SK-N-SH (cell line): Measurements from ENCODE around the gene ZBTB7B. TPM values are rescaled to one million over a fixed set of nuclear protein-coding genes. Genes with fewer than 3 reads are reported as not detected.
A peak's percentile ranks its signal among the peaks of the same experiment; 100 is the strongest.

Experiments
- CTCF ChIA-PET: fragments of 300-600, 350-600 bp; formaldehyde crosslinking; extraction: SDS; loops from one replicate; lab custom pipeline; 2021; lab: Yijun Ruan, JAX
- POLR2A ChIA-PET: fragments of 350-600 bp; sonication (Branson Sonifier 250); formaldehyde crosslinking; extraction: SDS; loops from one replicate; lab custom pipeline; 2020; ENCODE audit warnings: antibody characterized with exemption, inconsistent platforms; lab: Yijun Ruan, JAX
- DNase-seq: peaks from one replicate; pipeline ENCODE4 v3.0.0; 2012
- H2AFZ ChIP-seq: fragments of 200-600 bp; sonication (generic); 2 replicates; pipeline ENCODE4 v1.8.1; 2016; ENCODE audit warnings: antibody characterized with exemption, mild to moderate bottlenecking, low read depth
- H3F3A ChIP-seq: fragments of 200-600 bp; sonication (generic); replicated peaks from 2 replicates; pipeline ENCODE3; 2016; ENCODE audit warnings: antibody characterized with exemption, mild to moderate bottlenecking; ENCODE audit not compliant: insufficient read depth
- H3K27ac ChIP-seq, 2 experiments: fragments of 200-500 bp in 1 of 2; fragments of 200-600 bp in 1 of 2; sonication (Bioruptor generic) in 1 of 2; sonication (generic), shearing (Covaris generic) in 1 of 2; 2 replicates each; pipeline versions ENCODE4 v1.5.1 to v1.6.1; 2014 to 2016; ENCODE audit warnings: low read depth in 2 of 2, inconsistent platforms in 1 of 2, low read length in 1 of 2, mild to moderate bottlenecking in 1 of 2, mixed read lengths in 1 of 2
- H3K27me3 ChIP-seq: fragments of 200-600 bp; sonication (generic), shearing (Covaris generic); 2 replicates; pipeline ENCODE4 v1.6.1; 2016; ENCODE audit warnings: mixed run types; ENCODE audit not compliant: insufficient read depth
- H3K36me3 ChIP-seq, 2 experiments: fragments of 200-500 bp in 1 of 2; fragments of 200-600 bp in 1 of 2; sonication (Bioruptor generic) in 1 of 2; sonication (generic) in 1 of 2; replicated peaks in 1 of 2; 2 replicates each; pipeline versions ENCODE3 to v1.5.1; 2014 to 2016; ENCODE audit warnings: low read length in 1 of 2, mild to moderate bottlenecking in 1 of 2; ENCODE audit not compliant: insufficient read depth in 2 of 2, control insufficient read depth in 1 of 2
- H3K4me1 ChIP-seq, 2 experiments: fragments of 200-500 bp in 1 of 2; fragments of 200-600 bp in 1 of 2; sonication (Bioruptor generic) in 1 of 2; sonication (generic), shearing (Covaris generic) in 1 of 2; 2 replicates each; pipeline versions ENCODE4 v1.5.1 to v1.6.1; 2014 to 2016; ENCODE audit warnings: low read depth in 1 of 2, low read length in 1 of 2, mixed run types in 1 of 2; ENCODE audit not compliant: insufficient read depth in 2 of 2, control insufficient read depth in 1 of 2
- H3K4me2 ChIP-seq: fragments of 200-600 bp; sonication (generic), shearing (Covaris generic); 2 replicates; pipeline ENCODE4 v1.6.1; 2017; ENCODE audit warnings: mixed run types
- H3K4me3 ChIP-seq, 2 experiments: fragments of 200-500 bp in 1 of 2; fragments of 200-600 bp in 1 of 2; sonication (Bioruptor generic) in 1 of 2; sonication (generic), shearing (Covaris generic) in 1 of 2; 2 replicates each; pipeline versions ENCODE4 v1.5.1 to v1.8.1; 2014 to 2016; ENCODE audit warnings: low read depth in 2 of 2, inconsistent platforms in 1 of 2, low read length in 1 of 2, mild to moderate bottlenecking in 1 of 2, mixed read lengths in 1 of 2, moderate library complexity in 1 of 2
- H3K79me2 ChIP-seq: fragments of 200-600 bp; sonication (generic); 2 replicates; pipeline ENCODE4 v1.8.1; 2017; ENCODE audit warnings: mild to moderate bottlenecking; ENCODE audit not compliant: insufficient read depth
- H3K9ac ChIP-seq: fragments of 200-600 bp; sonication (generic); 2 replicates; pipeline ENCODE4 v1.6.1; 2017; ENCODE audit warnings: mixed run types
- H3K9me2 ChIP-seq: fragments of 200-600 bp; sonication (generic); 2 replicates; pipeline ENCODE4 v1.6.1; 2017; ENCODE audit warnings: mixed run types
- H3K9me3 ChIP-seq: fragments of 200-600 bp; sonication (generic); 2 replicates; pipeline ENCODE4 v1.6.1; 2017; ENCODE audit warnings: mixed run types, mild to moderate bottlenecking, moderate library complexity
- H4K20me1 ChIP-seq: fragments of 200-600 bp; sonication (generic); 2 replicates; pipeline ENCODE4 v1.6.1; 2017; ENCODE audit warnings: mild to moderate bottlenecking, mixed run types; ENCODE audit not compliant: insufficient read depth
- ELF1 ChIP-seq: IDR thresholded peaks from 2 replicates; pipeline ENCODE4 v1.4.0; 2012
- FOSL2 ChIP-seq: IDR thresholded peaks from 2 replicates; pipeline ENCODE4 v1.4.0; 2012; ENCODE audit warnings: low read depth, mild to moderate bottlenecking, moderate library complexity, borderline replicate concordance
- FOXJ3 ChIP-seq: sonication (generic); formaldehyde crosslinking; IDR thresholded peaks from 2 replicates; pipeline ENCODE4 v1.5.1; 2020; ENCODE audit warnings: mild to moderate bottlenecking, missing genetic modification reagents
- FOXM1 ChIP-seq: IDR thresholded peaks from 2 replicates; pipeline ENCODE4 v1.4.0; 2012; ENCODE audit warnings: low read depth, mild to moderate bottlenecking
- GABPA ChIP-seq: IDR thresholded peaks from 2 replicates; pipeline ENCODE4 v1.4.0; 2012; ENCODE audit warnings: low read depth, mild to moderate bottlenecking
- MEF2A ChIP-seq: IDR thresholded peaks from 2 replicates; pipeline ENCODE4 v1.4.0; 2012; ENCODE audit warnings: low read depth, borderline replicate concordance
- MXI1 ChIP-seq: IDR thresholded peaks from 2 replicates; pipeline ENCODE4 v1.6.1; 2012; ENCODE audit warnings: mild to moderate bottlenecking, low read depth, low read length, improper control_type of control experiment
- RAD21 ChIP-seq: IDR thresholded peaks from 2 replicates; pipeline ENCODE4 v1.6.1; 2012; ENCODE audit warnings: mild to moderate bottlenecking, low read length
- RCOR1 ChIP-seq: fragments of 150-350 bp; IDR thresholded peaks from 2 replicates; pipeline ENCODE4 v1.6.1; 2017; ENCODE audit warnings: antibody characterized with exemption, low read length
- SIN3A ChIP-seq: IDR thresholded peaks from 2 replicates; pipeline ENCODE4 v1.6.1; 2012; ENCODE audit warnings: low read depth, mild to moderate bottlenecking, low read length, moderate library complexity, borderline replicate concordance
- TAF1 ChIP-seq: IDR thresholded peaks from 2 replicates; pipeline ENCODE4 v1.6.1; 2012; ENCODE audit warnings: low read depth, mild to moderate bottlenecking, low read length, moderate library complexity, borderline replicate concordance
- TEAD4 ChIP-seq: IDR thresholded peaks from 2 replicates; pipeline ENCODE4 v1.4.0; 2012; ENCODE audit warnings: mild to moderate bottlenecking, borderline replicate concordance; ENCODE audit not compliant: insufficient read depth
- WGBS: methylation state at CpG from one replicate; pipeline ENCODE4 v1.1.6; 2017; ENCODE audit warnings: low lambda C conversion rate; 5-methylcytosine and 5-hydroxymethylcytosine counted together
- polyA plus RNA-seq, 3 experiments: library from polyadenylated mRNA; depleted of rRNA; stranded (reverse); fragments of >200 nt; gene quantifications; 2 replicates each; pipeline ENCODE4 v1.2.3, GENCODE V29; 2012
- TF ChIP-seq, protein P1 (sequence below): fragments of 200-600 bp; sonication (generic); IDR thresholded peaks from 2 replicates; pipeline ENCODE4 v1.6.1; 2017; ENCODE audit warnings: antibody characterized with exemption, mild to moderate bottlenecking, moderate library complexity
- TF ChIP-seq, protein P2 (sequence below): fragments of 150-350 bp; IDR thresholded peaks from 2 replicates; pipeline ENCODE4 v1.6.1; 2016; ENCODE audit warnings: mild to moderate bottlenecking, low read depth, low read length
- TF ChIP-seq, protein P3 (sequence below): fragments of 150-350 bp; IDR thresholded peaks from 2 replicates; pipeline ENCODE4 v1.6.1; 2017; ENCODE audit warnings: antibody characterized with exemption, low read length, low read depth, borderline replicate concordance
- TF ChIP-seq, protein P4 (sequence below): IDR thresholded peaks from 2 replicates; pipeline ENCODE4 v1.6.1; 2012; ENCODE audit warnings: mild to moderate bottlenecking, low read depth, low read length, moderate library complexity
- TF ChIP-seq, protein P5 (sequence below): IDR thresholded peaks from 2 replicates; pipeline ENCODE4 v1.4.0; 2012; ENCODE audit warnings: low read depth, borderline replicate concordance

Gene ZBTB7B
- polyA plus RNA-seq, 1 of the 3 experiments (the other 2 are of a cell fraction): 15.7 TPM

DNA sequence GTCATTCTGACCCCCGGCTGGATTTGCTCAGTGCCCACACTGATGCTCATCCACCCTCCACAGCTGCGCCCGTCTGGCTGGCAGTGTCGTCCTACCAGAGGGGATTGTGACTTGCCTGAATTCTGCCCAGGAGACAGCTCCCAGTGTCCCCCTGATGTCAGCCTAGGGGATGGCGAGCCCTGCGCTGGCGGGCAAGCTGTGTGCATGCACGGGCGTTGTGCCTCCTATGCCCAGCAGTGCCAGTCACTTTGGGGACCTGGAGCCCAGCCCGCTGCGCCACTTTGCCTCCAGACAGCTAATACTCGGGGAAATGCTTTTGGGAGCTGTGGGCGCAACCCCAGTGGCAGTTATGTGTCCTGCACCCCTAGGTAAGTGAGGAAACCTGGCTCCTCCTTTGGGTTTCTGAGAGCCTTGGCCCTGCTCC, 55.2 kb downstream of the ZBTB7B start:
- ChIA-PET POLR2A (interaction anchor here (0.5 kb wide), 1 partner anchor 27 kb away, joined by 3 read pairs; no protein-coding TSS in a partner anchor), CTCF (interaction anchor here (0.8 to 29.9 kb wide), 10 partner anchors 14 to 121 kb away, joined by 3 to 573 read pairs (median 6); partner anchors contain the start of genes ADAM15, DCST1, DCST2 and KRTCAP2)
- Histone ChIP-seq H3K4me2 (no peak overlapping the region), H3K9me3 (no peaks in the 10 kb centered on the region), H3K36me3 (peaks cover 0 to 40% of the 10 kb centered on the region in 2 experiments), H3K9ac (no peak overlapping the region), H3K27ac (no peak overlapping the region), H3K9me2 (no peaks in the 10 kb centered on the region), H3K4me1 (peaks cover 0 to 13% of the 10 kb centered on the region in 2 experiments; a peak in 2 of 4 replicates), H3K4me3 (no peak overlapping the region), H4K20me1 (no peaks in the 10 kb centered on the region), H3F3A (peaks cover 2% of the 10 kb centered on the region), H2AFZ (no peak overlapping the region), H3K27me3 (no peaks in the 10 kb centered on the region), H3K79me2 (no peaks in the 10 kb centered on the region)
- DNase-seq: no peak
- TF ChIP-seq FOXM1 (no peak), GABPA (no peak), TAF1 (no peak)
- TF ChIP-seq, protein P1, sequence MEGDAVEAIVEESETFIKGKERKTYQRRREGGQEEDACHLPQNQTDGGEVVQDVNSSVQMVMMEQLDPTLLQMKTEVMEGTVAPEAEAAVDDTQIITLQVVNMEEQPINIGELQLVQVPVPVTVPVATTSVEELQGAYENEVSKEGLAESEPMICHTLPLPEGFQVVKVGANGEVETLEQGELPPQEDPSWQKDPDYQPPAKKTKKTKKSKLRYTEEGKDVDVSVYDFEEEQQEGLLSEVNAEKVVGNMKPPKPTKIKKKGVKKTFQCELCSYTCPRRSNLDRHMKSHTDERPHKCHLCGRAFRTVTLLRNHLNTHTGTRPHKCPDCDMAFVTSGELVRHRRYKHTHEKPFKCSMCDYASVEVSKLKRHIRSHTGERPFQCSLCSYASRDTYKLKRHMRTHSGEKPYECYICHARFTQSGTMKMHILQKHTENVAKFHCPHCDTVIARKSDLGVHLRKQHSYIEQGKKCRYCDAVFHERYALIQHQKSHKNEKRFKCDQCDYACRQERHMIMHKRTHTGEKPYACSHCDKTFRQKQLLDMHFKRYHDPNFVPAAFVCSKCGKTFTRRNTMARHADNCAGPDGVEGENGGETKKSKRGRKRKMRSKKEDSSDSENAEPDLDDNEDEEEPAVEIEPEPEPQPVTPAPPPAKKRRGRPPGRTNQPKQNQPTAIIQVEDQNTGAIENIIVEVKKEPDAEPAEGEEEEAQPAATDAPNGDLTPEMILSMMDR: peak; percentile 30; the same call in 1 of the 2 replicates
- 92% methylated on average over 4 of the region's 13 CpGs for WGBS

DNA sequence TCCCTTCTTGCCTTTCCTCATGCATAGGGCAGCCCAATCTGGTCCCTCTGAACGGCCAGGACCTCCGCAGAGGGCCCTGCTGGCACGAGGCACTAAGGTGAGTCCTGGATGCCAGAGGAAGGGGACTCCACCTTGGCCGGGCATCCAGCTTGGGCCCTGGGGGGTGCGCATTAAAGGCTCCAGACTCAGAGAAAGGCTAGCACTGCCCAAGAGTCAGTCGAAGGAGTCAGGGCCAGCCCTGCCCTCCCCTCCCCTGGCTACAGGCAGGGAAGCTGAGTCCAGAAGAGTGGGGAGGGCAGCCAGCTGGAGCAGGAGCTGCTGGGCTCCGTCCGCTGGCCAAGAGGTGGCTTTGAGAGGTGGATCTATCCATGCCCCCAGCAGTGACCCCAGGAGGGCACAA, 58.1 kb downstream of the ZBTB7B start:
- H3K27ac ChIP-seq: no peak overlapping the region
- H3K9ac ChIP-seq: no peak overlapping the region
- H3F3A ChIP-seq: peaks cover 9% of the 10 kb centered on the region
- no peak overlapping the region for H3K4me3 ChIP-seq
- peaks cover 0 to 25% of the 10 kb centered on the region in 2 experiments; a peak in 2 of 4 replicates for H3K4me1 ChIP-seq
- peaks cover 14% of the 10 kb centered on the region for H3K79me2 ChIP-seq
- peaks cover 0 to 27% of the 10 kb centered on the region in 2 experiments for H3K36me3 ChIP-seq
- no peak overlapping the region for H2AFZ ChIP-seq
- no peaks in the 10 kb centered on the region for H3K9me2 ChIP-seq
- POLR2A ChIA-PET: interaction anchor here (1.5 to 1.7 kb wide), 2 partner anchors 9 to 16 kb away, joined by 3 to 5 read pairs; no protein-coding TSS in a partner anchor
- CTCF ChIA-PET: interaction anchor here (0.6 to 29.9 kb wide), 34 partner anchors 9 to 463 kb away, joined by 3 to 573 read pairs (median 6); partner anchors contain the start of genes ADAM15, DCST1, DCST2 and EFNA3
- no peaks in the 10 kb centered on the region for H3K9me3 ChIP-seq
- H3K4me2 ChIP-seq: no peak overlapping the region
- H4K20me1 ChIP-seq: no peaks in the 10 kb centered on the region
- H3K27me3 ChIP-seq: no peaks in the 10 kb centered on the region
- WGBS: 80% methylated on average over 4 of the region's 8 CpGs
- DNase-seq: no peak
- TF ChIP-seq, protein P2, sequence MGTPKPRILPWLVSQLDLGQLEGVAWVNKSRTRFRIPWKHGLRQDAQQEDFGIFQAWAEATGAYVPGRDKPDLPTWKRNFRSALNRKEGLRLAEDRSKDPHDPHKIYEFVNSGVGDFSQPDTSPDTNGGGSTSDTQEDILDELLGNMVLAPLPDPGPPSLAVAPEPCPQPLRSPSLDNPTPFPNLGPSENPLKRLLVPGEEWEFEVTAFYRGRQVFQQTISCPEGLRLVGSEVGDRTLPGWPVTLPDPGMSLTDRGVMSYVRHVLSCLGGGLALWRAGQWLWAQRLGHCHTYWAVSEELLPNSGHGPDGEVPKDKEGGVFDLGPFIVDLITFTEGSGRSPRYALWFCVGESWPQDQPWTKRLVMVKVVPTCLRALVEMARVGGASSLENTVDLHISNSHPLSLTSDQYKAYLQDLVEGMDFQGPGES: no peak
- TF ChIP-seq MXI1 (no peak), FOSL2 (no peak), TAF1 (no peak), RAD21 (no peak), SIN3A (no peak), FOXJ3 (CRISPR knock-in tag) (no peak), MEF2A (no peak), TEAD4 (no peak), ELF1 (no peak), RCOR1 (no peak)
- TF ChIP-seq, protein P3, sequence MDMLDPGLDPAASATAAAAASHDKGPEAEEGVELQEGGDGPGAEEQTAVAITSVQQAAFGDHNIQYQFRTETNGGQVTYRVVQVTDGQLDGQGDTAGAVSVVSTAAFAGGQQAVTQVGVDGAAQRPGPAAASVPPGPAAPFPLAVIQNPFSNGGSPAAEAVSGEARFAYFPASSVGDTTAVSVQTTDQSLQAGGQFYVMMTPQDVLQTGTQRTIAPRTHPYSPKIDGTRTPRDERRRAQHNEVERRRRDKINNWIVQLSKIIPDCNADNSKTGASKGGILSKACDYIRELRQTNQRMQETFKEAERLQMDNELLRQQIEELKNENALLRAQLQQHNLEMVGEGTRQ: no peak
- TF ChIP-seq, protein P4, sequence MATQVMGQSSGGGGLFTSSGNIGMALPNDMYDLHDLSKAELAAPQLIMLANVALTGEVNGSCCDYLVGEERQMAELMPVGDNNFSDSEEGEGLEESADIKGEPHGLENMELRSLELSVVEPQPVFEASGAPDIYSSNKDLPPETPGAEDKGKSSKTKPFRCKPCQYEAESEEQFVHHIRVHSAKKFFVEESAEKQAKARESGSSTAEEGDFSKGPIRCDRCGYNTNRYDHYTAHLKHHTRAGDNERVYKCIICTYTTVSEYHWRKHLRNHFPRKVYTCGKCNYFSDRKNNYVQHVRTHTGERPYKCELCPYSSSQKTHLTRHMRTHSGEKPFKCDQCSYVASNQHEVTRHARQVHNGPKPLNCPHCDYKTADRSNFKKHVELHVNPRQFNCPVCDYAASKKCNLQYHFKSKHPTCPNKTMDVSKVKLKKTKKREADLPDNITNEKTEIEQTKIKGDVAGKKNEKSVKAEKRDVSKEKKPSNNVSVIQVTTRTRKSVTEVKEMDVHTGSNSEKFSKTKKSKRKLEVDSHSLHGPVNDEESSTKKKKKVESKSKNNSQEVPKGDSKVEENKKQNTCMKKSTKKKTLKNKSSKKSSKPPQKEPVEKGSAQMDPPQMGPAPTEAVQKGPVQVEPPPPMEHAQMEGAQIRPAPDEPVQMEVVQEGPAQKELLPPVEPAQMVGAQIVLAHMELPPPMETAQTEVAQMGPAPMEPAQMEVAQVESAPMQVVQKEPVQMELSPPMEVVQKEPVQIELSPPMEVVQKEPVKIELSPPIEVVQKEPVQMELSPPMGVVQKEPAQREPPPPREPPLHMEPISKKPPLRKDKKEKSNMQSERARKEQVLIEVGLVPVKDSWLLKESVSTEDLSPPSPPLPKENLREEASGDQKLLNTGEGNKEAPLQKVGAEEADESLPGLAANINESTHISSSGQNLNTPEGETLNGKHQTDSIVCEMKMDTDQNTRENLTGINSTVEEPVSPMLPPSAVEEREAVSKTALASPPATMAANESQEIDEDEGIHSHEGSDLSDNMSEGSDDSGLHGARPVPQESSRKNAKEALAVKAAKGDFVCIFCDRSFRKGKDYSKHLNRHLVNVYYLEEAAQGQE: no peak
- TF ChIP-seq, protein P5, sequence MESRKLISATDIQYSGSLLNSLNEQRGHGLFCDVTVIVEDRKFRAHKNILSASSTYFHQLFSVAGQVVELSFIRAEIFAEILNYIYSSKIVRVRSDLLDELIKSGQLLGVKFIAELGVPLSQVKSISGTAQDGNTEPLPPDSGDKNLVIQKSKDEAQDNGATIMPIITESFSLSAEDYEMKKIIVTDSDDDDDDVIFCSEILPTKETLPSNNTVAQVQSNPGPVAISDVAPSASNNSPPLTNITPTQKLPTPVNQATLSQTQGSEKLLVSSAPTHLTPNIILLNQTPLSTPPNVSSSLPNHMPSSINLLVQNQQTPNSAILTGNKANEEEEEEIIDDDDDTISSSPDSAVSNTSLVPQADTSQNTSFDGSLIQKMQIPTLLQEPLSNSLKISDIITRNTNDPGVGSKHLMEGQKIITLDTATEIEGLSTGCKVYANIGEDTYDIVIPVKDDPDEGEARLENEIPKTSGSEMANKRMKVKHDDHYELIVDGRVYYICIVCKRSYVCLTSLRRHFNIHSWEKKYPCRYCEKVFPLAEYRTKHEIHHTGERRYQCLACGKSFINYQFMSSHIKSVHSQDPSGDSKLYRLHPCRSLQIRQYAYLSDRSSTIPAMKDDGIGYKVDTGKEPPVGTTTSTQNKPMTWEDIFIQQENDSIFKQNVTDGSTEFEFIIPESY: no peak
